AG08396 (cell line): ENCODE data around the gene KRT14.
"Not testable (repeated sequence)": the region's sequence is repeated elsewhere in the genome, so short reads cannot be mapped to it uniquely, and the experiment has no call there.

ENCODE experiments used
- DNase-seq: peaks from one replicate; pipeline ENCODE4 v3.0.0; 2012; ENCODE audit warnings: low spot score, mixed read lengths

Gene KRT14

DNA sequence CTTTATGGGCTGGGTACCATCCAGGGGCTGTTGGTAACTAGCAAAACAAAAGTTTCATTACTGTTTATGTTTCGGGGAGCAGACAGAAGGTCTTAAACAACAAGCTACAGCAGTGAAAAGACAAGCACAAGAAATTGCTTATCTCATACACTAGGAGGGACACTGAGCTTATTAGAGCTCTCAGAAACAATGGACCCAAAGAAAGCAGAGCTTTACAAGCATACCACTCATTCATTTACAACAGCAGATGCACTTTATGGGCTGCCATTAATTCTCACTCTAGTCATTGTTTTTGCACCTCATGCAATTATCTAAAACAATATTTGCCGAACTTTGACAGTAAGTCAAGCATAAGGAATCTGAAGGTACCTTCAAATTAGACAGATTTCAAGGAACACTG, 15.8 kb upstream of the KRT14 start:
- no peak for DNase-seq

DNA sequence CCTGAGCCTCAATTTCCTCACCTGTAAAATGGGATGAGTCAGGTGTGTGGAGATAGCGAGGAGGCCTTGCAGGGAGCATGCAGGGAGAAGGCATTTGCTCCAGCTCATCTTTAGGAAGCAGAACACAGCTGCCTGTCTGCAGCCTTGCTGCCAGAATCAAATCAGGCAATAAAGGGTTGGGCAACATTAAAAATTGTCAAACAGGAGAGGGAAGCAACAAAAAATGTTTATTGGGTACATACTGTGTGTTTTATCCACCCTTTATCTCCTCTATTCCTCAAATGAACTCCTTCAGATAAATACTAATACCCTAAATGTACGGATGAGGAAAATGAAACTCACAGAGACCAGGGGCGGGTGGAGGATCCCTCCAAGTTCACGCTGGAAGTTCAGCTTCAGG, 13.6 kb upstream of the KRT14 start:
- DNase-seq: no peak

DNA sequence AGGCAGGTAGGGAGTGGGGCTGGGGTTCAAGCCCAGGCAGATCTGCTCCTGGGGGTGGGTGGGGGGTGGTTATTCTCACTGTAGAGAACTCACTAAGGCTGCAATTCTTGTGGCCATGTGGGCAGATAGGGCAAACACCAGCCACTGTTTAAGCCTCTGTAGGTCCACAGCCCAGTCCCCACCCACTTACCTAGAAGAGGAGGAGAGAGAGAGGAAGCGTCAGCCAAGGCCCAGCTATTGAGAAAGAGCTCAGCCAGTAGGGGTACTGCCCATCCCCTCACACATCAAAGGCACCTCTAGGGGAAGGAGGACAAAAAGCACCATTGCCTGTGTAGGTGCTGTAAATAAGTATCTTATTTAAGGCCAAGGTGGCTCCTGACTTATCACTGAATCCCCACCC, 13.0 kb upstream of the KRT14 start:
- no peak for DNase-seq

DNA sequence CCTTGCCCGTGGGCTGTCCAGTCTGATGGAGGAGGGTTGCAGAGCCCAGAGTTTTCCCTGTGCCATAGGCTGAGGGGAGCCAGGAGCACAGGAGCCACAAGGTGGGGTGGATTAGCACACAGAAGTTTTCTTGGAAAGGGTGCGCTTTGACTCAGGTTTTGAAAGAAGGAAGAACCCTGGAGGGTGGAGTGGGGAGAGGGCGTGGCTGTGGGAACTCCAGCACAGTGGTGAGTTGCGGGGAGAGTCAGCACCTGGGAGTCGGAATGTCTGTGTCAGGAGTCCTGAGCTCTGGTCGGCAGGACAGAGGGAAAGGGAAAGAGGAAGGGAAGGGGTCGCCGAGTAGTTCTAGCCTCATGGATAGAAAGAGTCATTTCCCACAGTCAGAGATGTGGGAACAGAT, 8.9 kb upstream of the KRT14 start:
- DNase-seq: no peak

DNA sequence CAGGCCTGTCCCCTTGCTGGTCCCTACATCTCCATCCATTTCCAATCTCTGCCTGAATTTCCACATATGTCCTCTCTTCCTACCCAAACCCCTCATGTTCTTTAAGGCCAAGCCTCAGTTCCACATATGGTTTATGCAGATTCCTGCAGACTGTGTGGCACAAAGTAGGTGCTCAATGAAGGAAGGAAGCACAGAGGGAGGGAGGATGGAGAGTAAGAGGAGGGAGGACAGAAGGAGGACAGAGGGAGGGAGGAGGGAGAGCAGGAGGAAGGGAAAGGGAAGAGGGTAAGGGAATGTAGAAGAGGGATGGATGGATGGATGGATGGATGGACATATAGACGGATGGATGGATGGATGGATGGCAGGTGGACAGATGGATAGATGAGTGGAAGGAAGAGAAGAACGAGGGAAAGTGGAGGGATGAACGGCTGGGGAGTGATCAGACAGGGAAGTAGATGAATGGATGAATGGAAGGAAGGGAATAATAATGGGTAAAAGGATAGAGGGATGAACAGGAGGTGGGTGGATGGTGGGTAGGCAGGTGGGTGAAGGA, 7.7 kb upstream of the KRT14 start:
- DNase-seq: no peak

DNA sequence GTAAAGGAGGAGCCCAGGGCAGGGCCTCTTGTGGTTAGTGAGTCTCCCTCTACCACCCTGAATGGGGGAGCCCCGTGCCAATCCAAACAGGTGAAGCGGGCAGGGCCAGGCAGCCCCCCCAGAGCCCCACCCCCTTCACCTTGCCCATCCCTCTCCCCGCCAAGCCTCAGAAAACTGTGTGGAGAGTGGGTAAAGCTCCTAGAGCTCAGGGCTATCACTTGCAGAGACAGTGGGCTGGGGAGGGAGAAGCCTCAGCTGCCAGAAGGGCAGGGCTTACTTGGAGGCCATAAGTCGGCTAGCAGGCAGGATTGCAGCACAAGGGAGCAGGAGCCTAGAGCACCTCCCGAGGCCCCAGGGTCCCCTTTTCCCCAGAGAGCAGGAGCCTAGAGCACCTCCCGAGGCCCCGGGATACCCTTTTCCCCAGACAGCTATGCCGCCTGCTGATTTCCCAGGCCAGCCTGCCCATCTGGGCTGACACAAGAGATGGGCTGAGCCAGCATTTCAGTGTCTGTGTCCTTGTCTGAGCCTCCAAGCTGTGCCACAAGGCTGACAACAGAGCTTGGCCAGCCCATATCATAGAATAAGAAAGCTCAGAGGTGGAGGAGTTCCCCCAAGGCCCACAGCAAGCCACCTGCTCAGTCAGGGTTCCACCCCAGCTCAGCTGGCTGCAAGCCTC, 6.7 kb upstream of the KRT14 start:
- no peak for DNase-seq

DNA sequence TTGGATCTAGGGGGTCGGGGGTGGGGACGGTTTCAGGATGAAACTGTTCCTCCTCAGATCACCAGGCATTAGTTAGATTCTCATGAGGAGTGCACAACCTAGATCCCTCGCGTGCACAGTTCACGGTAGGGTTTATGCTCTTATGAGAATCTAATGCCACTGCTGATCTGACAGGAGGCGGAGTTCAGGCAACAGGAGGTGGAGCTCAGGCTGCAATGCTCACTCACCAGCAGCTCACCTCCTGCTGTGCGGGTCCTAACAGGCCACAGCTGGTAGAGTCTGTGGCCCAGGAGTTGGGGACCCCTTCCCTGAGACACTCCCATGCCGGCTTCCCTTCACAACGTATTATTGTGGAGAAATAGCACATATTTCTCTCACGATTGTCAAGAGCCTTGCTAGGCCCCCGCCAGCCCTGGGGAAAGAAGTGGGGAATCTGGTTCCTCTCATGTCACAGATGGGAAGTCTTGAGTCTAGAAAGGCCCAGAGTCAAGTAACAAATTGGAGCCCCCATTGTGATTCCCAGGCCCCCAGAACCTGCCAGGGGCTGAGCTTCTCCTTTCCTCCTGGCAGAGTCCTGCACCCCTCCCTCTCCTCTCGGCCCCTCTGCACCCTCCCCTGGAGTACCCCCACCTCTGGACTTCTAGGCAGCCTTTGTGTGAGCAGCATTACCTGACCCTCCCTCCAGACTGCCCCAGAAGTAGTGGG, 6.1 kb upstream of the KRT14 start:
- no peak for DNase-seq

DNA sequence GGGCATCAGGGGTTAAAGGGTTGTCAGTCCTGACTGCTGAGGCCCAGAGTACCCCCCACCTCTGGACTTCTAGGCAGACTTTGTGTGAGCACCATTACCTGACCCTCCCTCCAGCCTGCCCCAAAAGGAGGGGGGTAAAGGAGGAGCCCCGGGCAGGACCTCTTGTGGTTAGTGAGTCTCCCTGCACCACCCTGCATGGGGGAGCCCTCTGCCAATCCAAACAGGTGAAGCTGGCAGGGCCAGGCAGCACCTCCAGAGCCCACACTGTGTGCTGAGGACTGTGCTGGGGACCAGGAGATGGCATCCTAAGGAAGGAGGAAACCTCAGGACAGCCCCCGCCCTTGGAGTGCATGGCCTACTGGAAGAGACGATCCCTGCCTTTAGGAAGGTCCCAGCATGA, 2.6 kb upstream of the KRT14 start:
- no peak for DNase-seq

DNA sequence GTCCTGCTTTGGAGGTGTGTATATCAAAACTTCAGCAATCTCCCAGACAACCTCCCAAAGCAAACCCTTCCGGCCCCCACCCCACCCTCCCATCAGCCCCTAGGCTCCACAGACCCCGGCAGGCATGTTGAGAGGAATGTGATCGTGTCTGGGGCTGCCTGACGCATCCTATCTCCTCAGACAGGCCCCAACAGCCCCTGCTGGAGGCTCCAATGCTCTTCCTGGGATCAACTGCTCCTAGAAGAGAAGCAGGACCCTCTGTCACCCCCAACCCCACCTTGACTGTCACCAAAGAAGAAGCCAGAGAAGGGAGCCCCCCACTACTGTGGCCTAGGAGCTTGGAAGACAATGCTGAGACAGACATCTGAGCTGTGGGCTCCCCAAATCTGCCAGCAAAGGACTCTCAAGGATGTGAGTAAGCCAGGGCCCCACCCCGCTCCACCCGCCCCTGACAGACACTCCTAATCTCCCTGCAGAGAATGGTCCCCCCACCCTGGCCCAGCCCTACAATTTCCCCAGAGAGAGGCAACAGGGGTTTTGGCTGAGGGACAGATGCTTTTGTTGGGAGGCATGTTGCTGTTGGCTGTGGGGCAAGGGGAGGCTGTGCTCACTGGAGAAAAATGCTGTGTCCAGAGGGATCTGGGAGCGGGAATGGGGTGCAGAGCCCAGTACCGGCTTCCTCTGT, 1.6 kb upstream of the KRT14 start:
- no peak for DNase-seq

DNA sequence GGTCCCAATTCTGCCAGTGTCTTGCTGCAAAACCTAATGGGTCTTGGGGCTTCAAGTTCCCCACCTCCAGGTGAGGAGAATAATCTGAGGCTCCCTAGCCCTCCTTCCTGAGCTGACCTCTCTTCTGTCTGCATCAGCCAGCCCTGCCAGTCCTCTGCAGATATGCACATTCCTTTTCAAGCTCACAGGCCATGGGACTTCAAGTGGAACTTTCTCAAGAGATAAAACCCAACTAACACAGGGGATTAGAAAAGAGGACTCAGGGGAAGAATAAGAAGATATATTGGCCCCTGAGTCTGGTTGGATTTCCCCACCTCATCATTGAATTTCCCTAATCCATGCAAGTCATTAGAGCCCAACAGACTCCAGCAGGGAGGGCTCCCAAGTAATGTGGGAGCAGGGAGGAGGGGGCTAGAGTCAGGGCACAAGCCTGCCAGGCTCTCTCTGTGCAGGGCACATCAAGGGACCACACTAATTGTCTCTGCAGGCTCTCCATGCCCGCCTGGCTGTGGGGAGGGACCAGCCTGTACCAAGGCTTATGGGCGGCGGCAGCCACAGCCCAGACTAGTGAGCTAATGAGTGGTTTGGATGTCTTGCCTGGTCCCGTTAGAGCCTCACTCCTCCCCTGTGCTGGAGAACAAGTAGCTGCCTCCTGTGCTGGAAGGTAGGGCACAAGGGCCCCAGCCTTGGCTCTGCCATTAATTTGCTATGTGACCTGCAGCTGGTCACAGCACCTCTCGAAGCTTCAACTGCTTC, 1.2 kb downstream of the KRT14 start:
- no peak for DNase-seq

DNA sequence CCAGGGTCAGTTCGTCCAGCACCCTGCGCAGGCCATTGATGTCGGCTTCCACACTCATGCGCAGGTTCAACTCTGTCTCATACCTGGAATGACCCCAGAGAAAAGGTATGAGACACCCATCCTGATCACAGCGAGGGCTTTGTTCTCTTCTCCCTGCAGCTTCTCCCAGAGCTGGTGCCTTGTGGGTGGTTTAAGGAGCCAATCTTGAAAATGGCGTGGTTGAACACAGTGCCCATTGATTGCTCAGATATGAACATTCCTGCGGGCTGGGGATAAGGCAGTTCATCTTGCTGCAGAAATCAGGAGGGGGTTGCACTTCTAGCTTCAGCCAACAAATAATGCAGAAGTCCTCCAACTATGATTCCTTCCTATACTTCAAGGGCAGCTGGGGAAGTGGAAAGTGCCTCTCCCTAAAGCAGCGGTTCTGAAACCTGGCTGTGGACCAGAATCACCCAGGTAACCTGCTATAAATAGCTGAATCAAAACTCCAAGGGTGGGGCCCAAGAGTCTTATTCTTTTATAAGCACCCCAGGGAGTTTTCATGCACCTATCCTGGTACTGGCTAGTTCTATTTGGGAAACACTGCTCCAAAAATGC, 2.3 kb downstream of the KRT14 start:
- DNase-seq: not testable (repeated sequence)

DNA sequence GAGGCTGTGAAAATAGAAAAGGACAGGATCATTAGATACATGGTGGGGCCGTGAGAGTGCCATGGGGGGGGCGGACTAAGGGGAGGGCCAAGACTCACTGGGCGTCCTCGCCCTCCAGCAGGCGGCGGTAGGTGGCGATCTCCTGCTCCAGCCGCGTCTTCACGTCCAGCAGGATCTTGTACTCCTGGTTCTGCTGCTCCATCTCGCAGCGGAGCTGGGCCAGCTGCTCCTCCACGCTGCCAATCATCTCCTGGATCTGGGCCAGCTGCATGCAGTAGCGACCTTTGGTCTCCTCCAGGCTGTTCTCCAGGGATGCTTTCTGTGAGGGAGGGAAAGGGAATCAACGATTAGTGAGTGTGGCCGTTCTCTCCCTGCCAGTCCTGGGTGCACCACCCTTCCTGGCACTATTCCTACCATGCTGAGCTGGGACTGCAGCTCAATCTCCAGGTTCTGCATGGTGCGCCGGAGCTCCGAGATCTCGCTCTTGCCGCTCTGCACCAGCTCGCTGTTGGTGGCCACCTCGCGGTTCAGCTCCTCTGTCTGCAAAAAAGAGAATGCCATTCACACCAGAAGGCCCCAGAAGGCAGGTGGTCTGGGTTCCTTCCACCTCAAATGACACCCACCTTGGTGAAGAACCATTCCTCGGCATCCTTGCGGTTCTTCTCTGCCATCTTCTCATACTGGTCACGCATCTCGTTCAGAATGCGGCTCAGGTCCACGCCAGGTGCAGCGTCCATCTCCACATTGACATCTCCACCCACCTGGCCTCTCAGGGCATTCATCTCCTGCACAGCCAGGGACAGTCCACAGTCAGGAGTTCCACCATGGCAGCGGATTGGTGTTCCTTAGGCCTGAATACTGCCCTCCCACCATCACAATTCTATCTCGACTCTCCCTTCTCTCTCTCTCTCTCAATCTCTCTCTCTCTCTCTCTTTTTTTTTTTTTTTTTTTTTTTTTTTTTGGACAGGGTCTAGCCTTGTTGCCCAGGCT, 3.3 kb downstream of the KRT14 start:
- DNase-seq: no peak

DNA sequence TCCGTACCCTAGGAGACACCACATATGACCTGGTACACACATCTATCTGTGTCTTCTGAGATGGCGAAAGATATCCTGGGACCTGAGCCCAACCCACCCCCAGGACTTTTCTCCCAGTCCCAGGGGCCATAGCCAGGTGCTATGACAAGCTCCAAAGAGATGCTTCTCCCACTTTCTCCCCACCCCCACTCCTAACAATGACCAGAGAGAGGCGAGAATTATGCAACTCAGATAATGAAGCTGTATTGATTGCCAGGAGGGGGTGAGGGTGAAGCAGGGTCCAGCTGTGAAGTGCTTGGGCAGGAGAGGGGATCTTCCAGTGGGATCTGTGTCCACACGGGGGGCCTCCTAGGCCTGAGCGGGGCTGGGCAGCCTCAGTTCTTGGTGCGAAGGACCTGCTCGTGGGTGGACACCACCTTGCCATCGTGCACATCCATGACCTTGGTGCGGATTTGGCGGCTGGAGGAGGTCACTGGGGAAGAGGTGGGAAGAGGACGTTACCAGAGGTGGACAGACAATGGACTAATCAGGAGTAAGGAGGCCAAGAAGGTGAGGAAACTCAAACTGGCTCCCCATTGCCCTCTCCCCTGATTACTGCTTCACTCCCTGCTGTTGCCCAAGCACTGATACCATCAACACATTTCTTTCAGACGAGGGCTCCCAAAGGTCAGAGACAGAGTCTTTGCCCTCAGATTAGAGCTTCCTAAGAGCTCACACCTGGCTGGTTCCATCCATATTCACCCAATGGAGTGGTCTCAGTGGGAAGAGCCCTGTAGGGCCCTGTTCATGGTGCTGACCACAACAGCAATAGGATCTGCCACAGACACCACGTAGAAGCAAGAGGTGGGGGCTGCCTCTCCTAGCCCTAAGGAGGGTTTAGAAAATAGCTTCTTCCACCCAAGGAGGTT, 4.4 kb downstream of the KRT14 start:
- DNase-seq: not testable (repeated sequence)

DNA sequence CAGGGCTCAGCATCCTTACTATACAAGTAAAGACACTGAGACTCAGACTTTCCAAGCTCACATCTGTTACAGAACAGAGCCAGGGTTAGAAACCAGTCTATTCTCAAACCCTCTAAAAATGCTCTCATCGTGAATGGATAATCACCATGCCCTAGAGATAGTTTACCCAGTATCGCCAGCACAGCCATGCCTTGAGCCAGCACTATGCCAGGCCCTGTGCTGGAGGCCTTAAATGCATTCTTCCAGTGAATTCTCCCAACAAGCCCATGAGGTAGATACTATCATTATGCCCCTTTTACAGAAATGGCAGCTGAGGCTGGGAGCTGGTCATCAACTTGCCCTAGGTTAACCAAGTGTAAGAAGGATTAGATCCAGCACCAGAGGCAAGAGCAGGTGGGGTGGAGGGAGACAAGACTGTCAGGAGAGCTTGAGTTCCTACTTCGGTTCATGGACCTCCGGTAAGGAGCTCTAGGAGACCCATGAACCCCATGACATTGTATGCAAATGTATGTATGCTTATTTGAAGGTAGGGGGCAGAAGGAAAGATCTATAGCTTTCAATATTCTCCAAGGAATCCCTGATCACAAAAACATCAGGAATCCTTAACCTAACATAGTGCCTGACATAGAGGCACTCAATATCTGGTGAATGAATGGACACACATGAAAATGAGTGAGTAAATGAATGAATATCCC, 5.2 kb downstream of the KRT14 start:
- DNase-seq: no peak

DNA sequence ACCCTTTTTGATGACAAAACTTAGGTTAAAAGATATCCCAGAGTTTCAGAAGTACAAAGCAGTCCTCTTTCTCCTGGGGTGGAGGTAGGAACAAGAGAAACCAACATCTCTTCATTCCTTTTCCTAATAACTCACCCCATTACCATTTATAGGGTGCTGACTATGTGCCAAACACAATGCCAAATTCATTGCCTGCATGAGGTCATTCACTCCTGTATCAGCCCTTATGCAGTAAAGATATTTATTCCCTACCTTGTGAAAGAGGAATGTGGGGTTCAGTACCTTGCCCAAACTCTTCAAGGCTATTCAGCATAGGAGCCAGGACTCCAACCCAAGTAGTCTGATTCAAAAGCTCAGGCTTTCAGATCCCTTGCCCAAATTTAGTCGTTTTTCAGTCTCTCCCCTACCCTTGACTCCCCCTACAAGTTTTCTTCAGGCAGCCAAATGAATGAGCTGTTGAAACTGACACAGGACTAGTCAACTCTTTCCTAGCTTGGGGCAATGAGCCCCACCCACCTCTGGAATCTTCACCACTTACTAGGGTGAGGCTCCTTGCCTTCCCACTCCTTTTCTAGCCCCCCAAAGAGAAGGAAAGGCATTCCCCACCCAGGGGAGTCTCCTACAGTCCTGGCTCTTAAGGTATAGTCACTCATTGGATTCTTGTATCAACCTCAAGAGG, 5.9 kb downstream of the KRT14 start:
- DNase-seq: no peak

DNA sequence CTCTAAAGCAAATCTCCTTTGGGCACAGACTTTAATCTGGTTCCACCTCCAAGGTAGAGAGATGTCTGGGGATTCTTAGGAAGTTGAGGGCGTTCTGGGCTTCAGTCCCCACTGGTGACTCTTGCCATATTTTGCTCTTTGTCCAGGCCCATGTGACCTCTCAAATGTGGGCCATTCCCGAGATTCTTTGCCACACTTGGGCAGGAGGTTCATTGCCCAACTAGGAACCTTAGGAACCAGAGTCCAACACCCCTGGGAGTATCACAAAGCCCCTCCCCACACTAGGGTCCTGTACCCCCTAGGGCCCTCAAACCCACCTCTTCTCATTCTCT, 6.5 kb downstream of the KRT14 start:
- DNase-seq: no peak

DNA sequence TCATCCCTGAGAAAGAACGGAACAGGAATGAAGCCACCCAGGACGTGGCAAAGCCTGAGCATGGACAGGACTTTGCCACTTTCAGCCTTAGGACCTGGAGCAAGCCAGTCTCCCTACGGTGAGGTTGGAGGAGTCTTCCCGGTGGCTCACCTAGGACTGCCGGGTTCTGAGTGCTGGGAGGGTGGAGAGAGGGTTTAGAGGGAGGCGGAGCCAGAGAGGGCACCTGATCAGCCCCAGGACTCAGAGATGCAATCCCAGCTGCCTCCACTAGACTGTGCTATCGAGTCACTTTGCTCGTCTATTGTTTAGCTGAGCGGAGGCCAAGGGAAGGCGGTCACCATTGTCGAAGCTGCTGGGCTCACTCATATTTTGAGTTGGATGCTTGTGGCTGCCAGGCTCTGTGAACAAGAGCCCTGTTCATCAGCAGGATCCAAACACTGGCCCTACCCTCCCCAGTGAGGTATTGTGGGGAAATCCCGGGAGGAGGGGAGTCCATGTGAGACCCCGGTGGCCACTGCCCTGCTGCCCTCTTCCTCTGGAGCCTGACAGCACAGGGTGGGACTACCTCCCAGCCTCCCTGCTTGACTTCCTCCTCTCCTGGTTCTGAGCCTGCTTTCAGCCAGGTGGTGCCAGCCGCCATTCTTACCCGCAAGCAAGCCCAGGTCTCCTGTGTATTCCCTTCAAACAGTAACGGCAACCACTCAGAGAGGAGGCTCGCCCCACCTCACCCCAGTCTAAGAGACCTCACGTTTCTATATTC, 7.0 kb downstream of the KRT14 start:
- DNase-seq: peak; percentile 90

DNA sequence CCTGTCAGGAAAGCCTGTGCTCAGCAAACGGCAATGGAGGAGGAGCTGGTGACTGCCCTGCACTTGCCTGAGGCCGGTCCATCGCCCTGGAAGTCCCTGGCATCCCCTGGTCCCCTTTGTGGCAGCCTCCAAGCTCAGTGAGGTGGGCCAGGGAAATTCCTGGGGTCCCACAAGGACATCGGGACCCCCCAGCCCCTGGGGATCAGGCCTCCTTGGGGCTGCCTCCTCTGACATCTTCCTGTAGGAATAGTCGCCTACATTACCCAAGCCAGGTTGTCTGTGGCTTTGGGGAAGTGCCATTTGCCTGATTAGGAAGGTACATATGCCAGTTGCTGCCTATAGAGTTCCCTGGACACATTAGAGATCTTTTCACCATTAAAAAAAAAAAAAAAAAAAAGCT, 7.7 kb downstream of the KRT14 start:
- DNase-seq: no peak
